Loucy (cell line): ENCODE data around the gene WBP2.

Experiments used
- H2AFZ ChIP-seq: fragments of 200-600 bp; sonication (generic); 2 replicates; pipeline ENCODE4 v1.6.0; 2016; ENCODE audit warnings: antibody characterized with exemption, mild to moderate bottlenecking, low read length, moderate library complexity
- H3F3A ChIP-seq: fragments of 200-600 bp; 2 replicates; pipeline ENCODE4 v1.6.0; 2016; ENCODE audit warnings: antibody characterized with exemption, low read depth, mild to moderate bottlenecking
- H3K27me3 ChIP-seq: fragments of 200-600 bp; sonication (generic); 2 replicates; pipeline ENCODE4 v1.6.1; 2014; ENCODE audit warnings: low read length, mild to moderate bottlenecking; ENCODE audit not compliant: insufficient read depth, poor library complexity, severe bottlenecking
- H3K36me3 ChIP-seq: fragments of 200-600 bp; sonication (generic); 2 replicates; pipeline ENCODE4 v1.6.1; 2016; ENCODE audit warnings: low read length; ENCODE audit not compliant: insufficient read depth
- H3K4me1 ChIP-seq: fragments of 200-600 bp; sonication (generic); 2 replicates; pipeline ENCODE4 v1.5.1; 2014; ENCODE audit warnings: low read length, mild to moderate bottlenecking; ENCODE audit not compliant: insufficient read depth, poor library complexity, severe bottlenecking
- H3K4me2 ChIP-seq: fragments of 200-600 bp; sonication (generic); 2 replicates; pipeline ENCODE4 v1.6.0; 2014; ENCODE audit warnings: antibody characterized with exemption, low read length, low read depth, mild to moderate bottlenecking; ENCODE audit not compliant: poor library complexity, severe bottlenecking
- H3K4me3 ChIP-seq: fragments of 200-600 bp; sonication (generic); 2 replicates; pipeline ENCODE4 v1.5.1; 2014; ENCODE audit warnings: low read length, mild to moderate bottlenecking, mixed read lengths; ENCODE audit not compliant: poor library complexity, severe bottlenecking
- H3K79me2 ChIP-seq: fragments of 200-600 bp; sonication (generic); 2 replicates; pipeline ENCODE4 v1.6.1; 2014; ENCODE audit warnings: low read length; ENCODE audit not compliant: insufficient read depth
- H3K9ac ChIP-seq: fragments of 200-600 bp; sonication (generic); 2 replicates; pipeline ENCODE4 v1.6.0; 2014; ENCODE audit warnings: mild to moderate bottlenecking, low read depth, low read length, moderate library complexity; ENCODE audit not compliant: poor library complexity, severe bottlenecking
- H3K9me2 ChIP-seq: fragments of 200-600 bp; sonication (generic); replicated peaks from 2 replicates; pipeline ENCODE4 v1.6.1; 2016; ENCODE audit warnings: low read depth, low read length, mixed read lengths
- H3K9me3 ChIP-seq: fragments of 200-600 bp; sonication (generic); 2 replicates; pipeline ENCODE4 v1.6.1; 2014; ENCODE audit warnings: mild to moderate bottlenecking, antibody characterized with exemption, low read length, low read depth; ENCODE audit not compliant: insufficient read depth
- H4K20me1 ChIP-seq: fragments of 200-600 bp; sonication (generic); 2 replicates; pipeline ENCODE4 v1.6.0; 2014; ENCODE audit warnings: antibody characterized with exemption, low read length, mild to moderate bottlenecking; ENCODE audit not compliant: insufficient read depth, poor library complexity, severe bottlenecking
- CTCF ChIP-seq: fragments of 200-600 bp; sonication (generic); conservative IDR thresholded peaks from 2 replicates; pipeline ENCODE4 v1.5.1; 2014; ENCODE audit warnings: mild to moderate bottlenecking, antibody characterized with exemption, low read length
- EZH2phosphoT487 ChIP-seq: fragments of 200-600 bp; IDR thresholded peaks from 2 replicates; pipeline ENCODE4 v1.6.1; 2018; ENCODE audit warnings: antibody characterized with exemption, mild to moderate bottlenecking, moderate library complexity, borderline replicate concordance

WBP2 gene

GRCh38 chr17:75885431-75885830, 30.3 kb upstream of the WBP2 start:
- H3K79me2 ChIP-seq, result no peaks in the 10 kb centered on the region
- no peaks in the 10 kb centered on the region for H3K36me3 ChIP-seq
- no peak overlapping the region for H3K4me3 ChIP-seq
- H3K9me2 ChIP-seq, result no peaks in the 10 kb centered on the region
- H2AFZ ChIP-seq, result no peak overlapping the region
- H3K9me3 ChIP-seq, result no peaks in the 10 kb centered on the region
- no peak for TF ChIP-seq EZH2phosphoT487
- no peak for TF ChIP-seq CTCF
- no peak overlapping the region for H3K9ac ChIP-seq
- H4K20me1 ChIP-seq, result no peaks in the 10 kb centered on the region
- H3K4me1 ChIP-seq, result peaks cover 3% of the 10 kb centered on the region
- no peaks in the 10 kb centered on the region for H3K27me3 ChIP-seq
- H3F3A ChIP-seq, result no peaks in the 10 kb centered on the region
- H3K4me2 ChIP-seq, result no peak overlapping the region

- H3K9ac ChIP-seq, result no peak overlapping the region
- no peaks in the 10 kb centered on the region for H3K27me3 ChIP-seq
- no peaks in the 10 kb centered on the region for H3K9me3 ChIP-seq
- no peak overlapping the region for H2AFZ ChIP-seq
- no peak overlapping the region for H3K4me2 ChIP-seq
- 0 out of 2 replicates have a peak, but pooled peaks cover under 1% of the 10 kb centered on the region for H3K79me2 ChIP-seq
- peaks cover 6% of the 10 kb centered on the region for H3K4me1 ChIP-seq
- no peaks in the 10 kb centered on the region for H4K20me1 ChIP-seq
- no peaks in the 10 kb centered on the region for H3K9me2 ChIP-seq
- TF ChIP-seq EZH2phosphoT487 (no peak), CTCF (no peak)
- no peak overlapping the region for H3K4me3 ChIP-seq
- H3F3A ChIP-seq, result no peaks in the 10 kb centered on the region
- no peaks in the 10 kb centered on the region for H3K36me3 ChIP-seq
These were observed 26.7 kb upstream of the WBP2 start for GRCh38 chr17:75881678-75882454.

GRCh38 chr17:75880266-75880665, 25.1 kb upstream of the WBP2 start:
- TF ChIP-seq EZH2phosphoT487 (no peak), CTCF (no peak)
- Histone ChIP-seq H4K20me1 (no peaks in the 10 kb centered on the region), H3K9ac (no peak overlapping the region), H3K36me3 (no peaks in the 10 kb centered on the region), H3K4me3 (no peak overlapping the region), H3K27me3 (no peaks in the 10 kb centered on the region), H3K79me2 (peaks cover 7% of the 10 kb centered on the region), H3F3A (no peaks in the 10 kb centered on the region), H3K9me3 (no peaks in the 10 kb centered on the region), H3K9me2 (no peaks in the 10 kb centered on the region), H3K4me1 (peaks cover 19% of the 10 kb centered on the region), H2AFZ (no peak overlapping the region), H3K4me2 (no peak overlapping the region)
